ENCODE data around the gene SOX4. TPM values are rescaled to one million over a fixed set of nuclear protein-coding genes. Genes with fewer than 3 reads are reported as not detected.

The SOX4 gene
- total RNA-seq, 4 donors from 2014 or later: 3.5 to 9.3 (median 4.6) TPM

DNA sequence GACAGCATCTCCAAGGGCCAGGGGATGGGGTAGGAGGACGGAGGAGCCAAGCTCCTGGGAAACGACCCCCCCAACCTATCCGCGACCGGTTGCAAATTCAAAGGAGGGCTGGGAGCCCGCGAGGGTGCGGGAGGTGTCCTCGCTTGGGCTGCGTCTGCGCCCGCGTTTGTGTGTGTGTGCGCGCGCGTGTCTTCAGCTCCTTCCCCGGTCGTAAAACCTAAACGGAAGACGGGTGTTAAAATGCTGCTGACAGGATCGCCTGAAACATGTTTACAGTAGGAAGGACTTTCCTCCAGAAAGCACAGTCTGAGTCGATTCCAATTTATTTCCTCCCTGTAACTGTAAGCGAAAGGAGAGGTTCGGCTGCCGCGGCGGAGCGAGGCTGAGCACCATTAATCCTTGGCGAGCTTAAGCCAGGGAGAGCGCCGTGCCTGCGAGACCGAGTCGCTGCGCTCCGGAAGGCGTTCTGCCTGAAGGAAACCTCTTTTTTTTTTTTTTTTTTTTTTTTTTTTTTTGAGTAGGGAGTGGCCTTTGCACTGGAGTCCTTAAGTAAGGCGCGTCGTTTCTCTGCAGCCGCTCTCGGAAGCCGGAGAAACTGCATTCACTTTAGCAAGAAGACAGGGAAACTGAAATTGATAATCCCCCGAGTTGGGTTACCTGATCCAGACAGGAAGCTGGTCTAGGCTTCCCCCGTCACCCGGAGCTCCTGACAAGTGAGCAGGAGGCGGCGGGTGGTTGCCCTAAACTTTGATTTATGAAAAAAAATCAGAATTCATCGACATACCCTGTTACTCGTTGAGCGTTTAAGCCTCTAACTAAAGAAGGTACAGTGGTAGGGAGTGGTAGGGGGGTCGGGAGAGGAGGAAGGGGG, 4.8 kb upstream of the SOX4 start:
- Histone ChIP-seq H3K27ac (peak overlapping the region; percentile 79 to 95 (median 92)), H3K4me3 (peak overlapping the region; percentile 42 to 81 (median 75)), H3K9me3 (no peaks in the 10 kb centered on the region), H3K4me1 (peaks cover 6 to 36% (median 6%) of the 10 kb centered on the region in 3 donors), H3K27me3 (no peaks in the 10 kb centered on the region), H3K36me3 (no peaks in the 10 kb centered on the region)
- no peak for DNase-seq
- TF ChIP-seq POLR2A (IDR thresholded peaks at IDR 0.05): peak in 1 of 4 donors; percentile 36
- no peak for TF ChIP-seq CTCF (IDR thresholded peaks at IDR 0.05)
- 0% methylated on average over 21 to 30 of the region's 53 CpGs for WGBS, 2 donors
- intact Hi-C loops (cut with DNase I): loop anchor here (5.0 kb wide), 1 partner anchor 1021 kb away; no protein-coding TSS in a partner anchor

GRCh38 chr6:21589352-21590345, 3.9 kb upstream of the SOX4 start:
- Histone ChIP-seq H3K4me3 (peak overlapping the region; percentile 42 to 81 (median 75)), H3K4me1 (peaks cover 6 to 36% (median 6%) of the 10 kb centered on the region in 3 donors), H3K27me3 (no peaks in the 10 kb centered on the region), H3K36me3 (no peaks in the 10 kb centered on the region), H3K9me3 (no peaks in the 10 kb centered on the region), H3K27ac (peak overlapping the region; percentile 79 to 95 (median 92))
- 27% methylated on average over 17 of the region's 17 CpGs for WGBS, 2 donors
- DNase-seq: peak; percentile 6
- intact Hi-C loops (cut with DNase I): loop anchor here (5.0 kb wide), 1 partner anchor 1022 kb away; no protein-coding TSS in a partner anchor
- TF ChIP-seq CTCF (IDR thresholded peaks at IDR 0.05) (peak; percentile 80 to 90 (median 86)), POLR2A (IDR thresholded peaks at IDR 0.05) (no peak)

DNA sequence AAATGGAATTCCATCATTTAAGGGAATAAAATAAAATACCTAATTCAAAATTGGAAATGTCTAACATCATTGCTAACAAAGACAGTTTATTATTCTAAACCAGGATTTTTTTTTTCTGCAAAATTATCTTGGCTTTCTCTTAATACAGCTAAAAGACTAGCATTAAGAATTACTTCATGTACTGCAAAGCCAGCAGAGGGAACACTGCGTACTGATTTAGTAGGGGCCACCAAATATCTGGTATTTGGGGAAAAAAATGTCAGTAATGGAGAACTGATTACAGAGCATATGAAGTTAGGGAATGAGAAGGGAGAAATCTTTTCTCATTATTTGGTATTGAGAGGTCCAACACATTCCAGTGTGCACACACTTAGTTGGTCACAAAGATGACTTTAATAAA, 3.2 kb upstream of the SOX4 start:
- no peaks in the 10 kb centered on the region for H3K36me3 ChIP-seq
- peaks cover 6 to 36% (median 6%) of the 10 kb centered on the region in 3 donors for H3K4me1 ChIP-seq
- 93 to 94% methylated on average over 1 of the region's 1 CpG for WGBS, 2 donors
- TF ChIP-seq POLR2A (IDR thresholded peaks at IDR 0.05): no peak
- TF ChIP-seq CTCF (IDR thresholded peaks at IDR 0.05): no peak
- H3K4me3 ChIP-seq: no peak overlapping the region
- no peaks in the 10 kb centered on the region for H3K9me3 ChIP-seq
- H3K27me3 ChIP-seq: peaks cover 0 to 4% (median 0%) of the 10 kb centered on the region in 4 donors
- DNase-seq: no peak
- H3K27ac ChIP-seq: no peak overlapping the region
- intact Hi-C loops (cut with DNase I): no loop called here

GRCh38 chr6:21591446-21591845, 2.1 kb upstream of the SOX4 start:
- no peaks in the 10 kb centered on the region for H3K9me3 ChIP-seq
- DNase-seq: no peak
- 71 to 83% methylated on average over 2 of the region's 2 CpGs for WGBS, 2 donors

More at GRCh38 chr6:21591446-21591845, 2.1 kb upstream of the SOX4 start:
- peaks cover 6 to 43% (median 6%) of the 10 kb centered on the region in 3 donors for H3K4me1 ChIP-seq
- H3K27ac ChIP-seq: no peak overlapping the region
- H3K4me3 ChIP-seq: no peak overlapping the region
- peaks cover 0 to 4% (median 0%) of the 10 kb centered on the region in 4 donors for H3K27me3 ChIP-seq
- H3K36me3 ChIP-seq: no peaks in the 10 kb centered on the region
- TF ChIP-seq CTCF (IDR thresholded peaks at IDR 0.05) (no peak), POLR2A (IDR thresholded peaks at IDR 0.05) (no peak)
- intact Hi-C loops (cut with DNase I): no loop called here
